ENCODE measurements around the gene PCSK7. TPM values are rescaled to one million over a fixed set of nuclear protein-coding genes. Genes with fewer than 3 reads are reported as not detected.

PCSK7 gene
- total RNA-seq, 1 donor from 2014 or later: 57.8 TPM

DNA sequence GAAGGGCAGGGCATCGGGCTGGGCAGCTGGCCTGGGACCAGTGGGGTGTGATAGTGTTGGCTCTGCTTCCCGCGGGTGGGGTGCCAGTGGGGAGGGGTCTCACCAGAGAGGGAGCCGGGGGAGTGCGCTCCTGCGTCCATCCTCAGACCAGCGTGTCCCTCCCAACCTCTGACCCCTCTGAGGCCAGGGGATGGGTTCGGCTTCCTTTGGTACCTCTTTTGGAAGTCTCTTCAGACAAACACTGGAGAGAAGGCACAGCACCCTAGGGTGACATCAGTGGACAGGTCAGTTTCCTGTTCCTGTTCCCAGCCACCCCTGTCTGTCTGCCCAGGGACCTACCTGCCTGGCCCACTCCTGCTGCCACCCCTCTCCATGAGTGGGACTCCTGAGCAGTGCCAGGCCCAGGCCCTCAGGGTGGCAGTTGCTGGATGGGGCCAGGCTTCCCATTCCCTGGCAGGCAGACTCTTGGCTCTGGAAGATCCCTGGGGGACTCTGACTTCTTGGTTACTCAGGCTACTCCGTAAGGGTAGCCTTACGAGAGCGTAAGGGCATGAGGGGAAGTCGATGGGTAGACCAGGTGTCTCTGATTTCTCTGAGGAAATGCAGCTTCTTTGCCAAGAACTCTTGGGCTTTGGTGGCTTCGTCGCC is 30.1 kb downstream of the PCSK7 start:
- Histone ChIP-seq H3K27ac (peak overlapping the region; percentile 85), H3K27me3 (no peaks in the 10 kb centered on the region), H3K9me3 (no peaks in the 10 kb centered on the region), H3K4me1 (peaks cover 18% of the 10 kb centered on the region), H3K36me3 (peaks cover 28% of the 10 kb centered on the region), H3K4me3 (peak overlapping the region; percentile 48)
- no peak for ATAC-seq
- intact Hi-C loops (cut with DNase I): no loop called here
- no peak for DNase-seq
- TF ChIP-seq, protein P1, sequence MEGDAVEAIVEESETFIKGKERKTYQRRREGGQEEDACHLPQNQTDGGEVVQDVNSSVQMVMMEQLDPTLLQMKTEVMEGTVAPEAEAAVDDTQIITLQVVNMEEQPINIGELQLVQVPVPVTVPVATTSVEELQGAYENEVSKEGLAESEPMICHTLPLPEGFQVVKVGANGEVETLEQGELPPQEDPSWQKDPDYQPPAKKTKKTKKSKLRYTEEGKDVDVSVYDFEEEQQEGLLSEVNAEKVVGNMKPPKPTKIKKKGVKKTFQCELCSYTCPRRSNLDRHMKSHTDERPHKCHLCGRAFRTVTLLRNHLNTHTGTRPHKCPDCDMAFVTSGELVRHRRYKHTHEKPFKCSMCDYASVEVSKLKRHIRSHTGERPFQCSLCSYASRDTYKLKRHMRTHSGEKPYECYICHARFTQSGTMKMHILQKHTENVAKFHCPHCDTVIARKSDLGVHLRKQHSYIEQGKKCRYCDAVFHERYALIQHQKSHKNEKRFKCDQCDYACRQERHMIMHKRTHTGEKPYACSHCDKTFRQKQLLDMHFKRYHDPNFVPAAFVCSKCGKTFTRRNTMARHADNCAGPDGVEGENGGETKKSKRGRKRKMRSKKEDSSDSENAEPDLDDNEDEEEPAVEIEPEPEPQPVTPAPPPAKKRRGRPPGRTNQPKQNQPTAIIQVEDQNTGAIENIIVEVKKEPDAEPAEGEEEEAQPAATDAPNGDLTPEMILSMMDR (IDR thresholded peaks at IDR 0.05): no peak

- H3K4me1 ChIP-seq: peaks cover 18% of the 10 kb centered on the region
- peak overlapping the region; percentile 48 for H3K4me3 ChIP-seq
- peak overlapping the region; percentile 85 for H3K27ac ChIP-seq
- TF ChIP-seq, protein P1 (IDR thresholded peaks at IDR 0.05): no peak
- H3K9me3 ChIP-seq: no peaks in the 10 kb centered on the region
- no peaks in the 10 kb centered on the region for H3K27me3 ChIP-seq
- intact Hi-C loops (cut with DNase I): no loop called here
- H3K36me3 ChIP-seq: peaks cover 28% of the 10 kb centered on the region
- ATAC-seq (no peak), DNase-seq (no peak)
These were observed 30.8 kb downstream of the PCSK7 start for GRCh38 chr11:117200813-117201657.

- Histone ChIP-seq H3K27ac (peak overlapping the region; percentile 85), H3K27me3 (no peaks in the 10 kb centered on the region), H3K4me1 (peaks cover 18% of the 10 kb centered on the region), H3K9me3 (no peaks in the 10 kb centered on the region), H3K36me3 (peaks cover 23% of the 10 kb centered on the region), H3K4me3 (peak overlapping the region; percentile 48)
- DNase-seq: no peak
- TF ChIP-seq, protein P1 (IDR thresholded peaks at IDR 0.05): no peak
- intact Hi-C loops (cut with DNase I): no loop called here
- ATAC-seq: no peak
These were observed 31.7 kb downstream of the PCSK7 start for GRCh38 chr11:117199916-117200812.

- Histone ChIP-seq H3K36me3 (peaks cover 17% of the 10 kb centered on the region), H3K4me3 (peak within 1 kb of the TSS; percentile 48), H3K9me3 (no peaks in the 10 kb centered on the region), H3K27ac (peak within 1 kb of the TSS; percentile 85), H3K27me3 (no peaks in the 10 kb centered on the region), H3K4me1 (peaks cover 18% of the 10 kb centered on the region)
- intact Hi-C loops (cut with DNase I): no loop called here
- peak; percentile 74 for ATAC-seq
- peak; percentile 78 for DNase-seq
- TF ChIP-seq, protein P1 (IDR thresholded peaks at IDR 0.05): no peak
These were observed 32.6 kb downstream of the PCSK7 start, which contains the start of gene TAGLN for GRCh38 chr11:117199053-117199915. TAGLN (plus strand) TSS chr11:117199370; CDS start chr11:117203014, 3,644 bp downstream.
